HG02840 (cell line): Measurements from ENCODE around the gene RPS3A.
"Not testable (repeated sequence)": the region's sequence is repeated elsewhere in the genome, so short reads cannot be mapped to it uniquely, and the experiment has no call there.

ENCODE experiments used
- ATAC-seq: cut with Tn5 transposase; IDR thresholded peaks from one replicate; pipeline ENCODE4 v1.9.1; 2021; ENCODE audit warnings: mild to moderate bottlenecking, moderate library complexity, moderate number of reproducible peaks; ENCODE audit not compliant: unreplicated experiment, low FRiP score

The RPS3A gene

GRCh38 chr4:151114338-151114737 lies 14.9 kb downstream of the RPS3A start:
- no peak for ATAC-seq

GRCh38 chr4:151114986-151115385 lies 15.6 kb downstream of the RPS3A start:
- no peak for ATAC-seq

DNA sequence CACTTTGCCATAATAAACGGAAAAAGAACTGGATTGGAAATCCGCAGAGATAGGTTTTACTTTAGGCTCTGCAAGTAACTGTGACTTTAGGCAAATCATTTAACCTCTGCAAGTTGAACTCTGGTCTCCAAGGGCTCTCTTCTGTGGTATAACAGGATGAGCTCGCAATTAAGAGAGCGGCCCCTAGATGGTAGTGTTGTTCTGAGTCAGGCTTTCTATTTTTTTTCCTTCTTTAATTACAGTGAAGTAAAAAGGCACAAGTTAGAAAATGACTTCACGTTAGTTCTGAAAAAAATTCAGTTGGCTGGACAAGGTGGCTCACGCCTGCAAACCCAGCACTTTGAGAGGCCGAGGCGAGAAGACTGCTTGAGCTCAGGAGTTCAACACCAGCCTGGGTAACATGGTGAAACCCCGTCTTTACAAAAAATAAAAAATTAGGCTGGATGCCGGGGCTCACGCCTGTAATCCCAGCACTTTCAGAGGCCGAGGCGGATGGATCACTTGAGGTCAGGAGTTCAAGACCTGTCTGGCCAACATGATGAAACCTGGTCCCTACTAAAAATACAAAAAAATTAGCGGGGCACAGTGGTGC lies 18.0 kb downstream of the RPS3A start:
- peak; percentile 77 for ATAC-seq

DNA sequence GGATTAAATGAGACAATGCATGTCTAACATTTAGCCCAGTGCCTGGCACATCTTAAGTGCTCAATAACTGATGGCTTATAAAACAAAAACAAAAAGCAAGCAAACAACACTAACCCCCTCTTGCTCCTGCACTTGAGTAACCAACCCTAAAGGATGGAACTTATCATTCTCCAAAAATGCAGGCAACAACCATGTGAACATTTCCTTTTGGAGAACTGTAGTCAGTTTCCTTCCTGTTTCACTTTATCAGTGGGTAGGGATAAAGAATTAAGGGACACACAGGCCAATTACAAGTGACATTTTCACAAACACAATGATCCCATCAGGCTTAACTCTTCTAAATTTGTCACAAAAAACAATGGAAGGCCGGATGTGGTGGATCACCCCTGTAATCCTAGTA lies 30.4 kb downstream of the RPS3A start:
- ATAC-seq: no peak

GRCh38 chr4:151133311-151133710 lies 33.9 kb downstream of the RPS3A start:
- ATAC-seq: no peak

DNA sequence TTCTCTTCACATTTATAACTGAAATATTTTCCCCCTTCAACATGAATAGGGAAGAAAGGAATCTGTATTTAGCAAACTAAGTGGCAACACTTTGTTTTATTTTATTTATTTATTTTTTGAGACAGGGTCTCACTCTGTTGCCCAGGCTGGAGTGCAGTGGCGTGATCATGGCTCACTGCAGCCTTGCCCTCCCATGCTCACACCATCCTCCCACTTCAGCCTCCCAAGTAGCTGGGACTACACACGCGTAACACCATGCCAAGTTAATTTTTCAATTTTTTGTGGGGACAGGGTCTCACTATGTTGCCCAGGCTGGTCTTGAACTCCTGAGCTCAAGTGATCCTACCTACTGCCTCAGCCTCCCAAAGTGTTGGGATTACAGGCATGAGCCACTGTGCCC lies 36.6 kb downstream of the RPS3A start:
- not testable (repeated sequence) for ATAC-seq

GRCh38 chr4:151139814-151140213 lies 40.4 kb downstream of the RPS3A start:
- no peak for ATAC-seq

DNA sequence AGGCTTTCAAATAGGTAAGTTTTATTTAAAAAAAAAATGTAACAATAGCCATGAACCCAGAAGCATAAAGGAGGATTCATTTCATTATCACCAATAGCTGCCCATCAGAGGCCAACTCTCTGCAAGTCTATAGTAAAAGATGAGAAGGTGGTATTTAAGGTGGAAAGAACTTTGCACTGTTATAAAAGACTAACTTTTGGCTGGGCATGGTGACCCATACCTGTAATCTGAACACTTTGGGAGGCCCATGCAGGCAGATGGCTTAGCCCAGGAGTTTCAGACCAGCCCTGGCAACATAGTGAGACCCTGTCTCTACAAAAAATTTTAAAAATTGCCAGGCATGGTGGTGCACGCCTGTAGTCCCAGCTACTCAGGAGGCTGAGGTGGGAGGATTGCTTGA lies 43.3 kb downstream of the RPS3A start:
- no peak for ATAC-seq

DNA sequence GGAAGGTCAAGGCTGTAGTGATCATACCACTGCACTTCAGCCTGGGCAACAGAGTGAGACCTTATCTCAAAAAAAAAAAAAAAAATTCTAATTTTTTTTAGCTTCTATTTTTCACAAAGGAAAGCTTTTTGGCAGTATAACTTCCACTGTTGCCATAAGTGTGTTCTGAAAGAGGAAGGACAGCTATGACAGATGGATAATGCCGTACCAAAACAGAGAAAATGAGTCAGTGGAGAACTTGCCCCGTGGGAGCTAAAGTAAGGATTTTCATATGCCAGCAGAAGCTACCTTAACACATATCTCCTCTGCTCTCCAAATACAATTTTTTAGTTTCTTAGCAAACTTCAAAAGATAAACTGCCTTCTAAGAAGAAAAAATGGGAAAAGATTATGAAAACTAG lies 43.7 kb downstream of the RPS3A start:
- no peak for ATAC-seq

GRCh38 chr4:151143811-151144210 lies 44.4 kb downstream of the RPS3A start:
- no peak for ATAC-seq

DNA sequence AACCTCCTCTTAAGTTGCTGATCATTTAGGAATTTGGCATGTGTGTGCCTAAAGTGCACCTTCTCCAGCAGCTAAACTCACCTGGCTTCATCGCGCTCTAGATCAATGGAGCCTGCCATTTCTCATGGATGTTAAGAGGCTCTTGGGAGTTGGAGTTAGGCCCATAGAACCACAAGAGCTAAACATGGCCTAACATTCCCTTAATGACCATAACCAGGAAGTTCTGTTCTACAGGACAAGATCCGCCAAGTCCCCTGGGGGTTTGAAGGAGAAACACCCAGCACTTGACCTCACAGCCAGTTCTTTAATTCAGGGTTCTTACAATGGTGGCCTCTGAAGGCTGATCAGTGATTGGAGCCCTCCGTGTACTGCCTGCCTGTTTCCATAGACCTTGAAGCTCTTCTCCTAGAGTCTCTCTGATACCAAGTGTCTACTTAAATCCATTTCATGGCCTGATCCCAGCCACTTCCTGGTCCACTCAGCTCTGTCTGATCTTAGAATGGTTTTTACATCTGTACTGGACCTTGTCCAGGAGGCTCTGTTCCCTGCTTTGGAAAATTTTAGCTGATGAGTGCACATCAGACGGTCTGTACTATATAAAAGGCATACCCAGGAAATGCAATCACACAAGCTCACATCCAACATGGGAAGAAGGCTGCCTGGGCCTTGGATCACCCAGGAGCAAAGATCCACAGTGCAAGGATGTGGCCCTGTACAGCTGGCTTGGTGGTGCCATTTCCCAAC lies 45.1 kb downstream of the RPS3A start:
- no peak for ATAC-seq

DNA sequence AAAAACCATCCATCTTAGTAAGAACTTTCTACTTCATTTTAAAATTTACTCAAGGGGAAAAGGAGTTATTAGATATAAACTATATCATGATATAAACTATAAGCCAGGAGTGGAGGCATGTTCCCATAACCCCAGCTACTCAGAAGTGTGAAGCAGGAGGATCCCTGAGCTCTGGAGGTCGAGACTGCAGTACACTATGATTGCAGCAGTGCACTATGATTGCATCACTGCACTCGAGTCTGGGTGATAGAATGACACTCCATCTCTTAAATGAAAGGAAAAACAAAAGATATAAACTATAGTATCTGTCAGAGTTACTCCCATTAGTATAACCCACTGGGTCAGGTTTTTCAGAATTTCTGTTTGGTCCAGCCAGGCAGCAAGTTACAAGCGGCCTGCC lies 47.6 kb downstream of the RPS3A start:
- no peak for ATAC-seq

DNA sequence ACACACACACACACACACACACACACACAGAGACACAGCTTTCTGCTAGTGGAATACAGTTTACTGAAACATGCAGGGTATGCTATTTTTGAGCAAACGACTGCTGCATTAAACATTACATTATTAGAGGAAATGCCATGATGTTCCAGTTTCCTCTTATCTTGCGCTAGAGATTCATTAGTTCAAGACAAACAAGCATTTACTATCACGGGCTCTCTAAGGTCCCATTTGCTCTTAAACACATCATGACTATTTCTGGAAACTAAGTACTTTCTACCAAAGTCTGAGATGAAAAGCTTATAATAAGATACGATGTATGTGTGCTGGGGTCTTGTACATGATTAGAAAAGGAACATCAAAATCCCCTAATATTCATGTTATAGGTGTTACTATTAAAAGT lies 48.8 kb downstream of the RPS3A start:
- ATAC-seq: no peak

GRCh38 chr4:151150821-151151580 lies 51.6 kb downstream of the RPS3A start:
- ATAC-seq: no peak

DNA sequence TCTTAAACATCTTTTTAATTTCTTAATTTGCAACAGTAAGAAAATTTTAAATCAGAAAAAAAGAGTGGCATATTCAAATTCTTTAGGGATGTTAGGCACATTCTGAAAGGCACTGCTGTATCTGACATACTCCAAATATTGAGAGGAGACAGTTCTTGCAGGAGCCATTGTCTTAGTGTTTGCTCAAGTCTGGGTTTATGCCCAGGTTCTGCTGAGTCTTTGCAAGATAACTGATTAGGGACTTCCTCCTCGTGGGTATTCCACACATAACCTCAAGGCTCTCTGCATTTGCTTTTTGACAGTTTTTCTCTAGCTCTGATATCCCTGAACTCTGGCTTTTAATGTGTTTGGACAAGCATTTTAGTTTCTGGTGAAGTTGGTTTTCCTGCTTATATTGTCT lies 52.6 kb downstream of the RPS3A start:
- ATAC-seq: no peak

- no peak for ATAC-seq
Measured at GRCh38 chr4:151153585-151153984, 54.2 kb downstream of the RPS3A start.
